Stimulated activated naive CD4-positive, alpha-beta T cell treated with Interleukin-2 at 50 U/mL for 16 hours (primary cell): Measurements from ENCODE around the gene TBX1.
A peak's percentile ranks its signal among the peaks of the same experiment; 100 is the strongest.
"Not testable (repeated sequence)": the region's sequence is repeated elsewhere in the genome, so short reads cannot be mapped to it uniquely, and the experiment has no call there.

ENCODE experiments used
- DNase-seq: peaks from one replicate; lab custom pipeline; 2025; lab: John Stamatoyannopoulos, UW

TBX1 gene

DNA sequence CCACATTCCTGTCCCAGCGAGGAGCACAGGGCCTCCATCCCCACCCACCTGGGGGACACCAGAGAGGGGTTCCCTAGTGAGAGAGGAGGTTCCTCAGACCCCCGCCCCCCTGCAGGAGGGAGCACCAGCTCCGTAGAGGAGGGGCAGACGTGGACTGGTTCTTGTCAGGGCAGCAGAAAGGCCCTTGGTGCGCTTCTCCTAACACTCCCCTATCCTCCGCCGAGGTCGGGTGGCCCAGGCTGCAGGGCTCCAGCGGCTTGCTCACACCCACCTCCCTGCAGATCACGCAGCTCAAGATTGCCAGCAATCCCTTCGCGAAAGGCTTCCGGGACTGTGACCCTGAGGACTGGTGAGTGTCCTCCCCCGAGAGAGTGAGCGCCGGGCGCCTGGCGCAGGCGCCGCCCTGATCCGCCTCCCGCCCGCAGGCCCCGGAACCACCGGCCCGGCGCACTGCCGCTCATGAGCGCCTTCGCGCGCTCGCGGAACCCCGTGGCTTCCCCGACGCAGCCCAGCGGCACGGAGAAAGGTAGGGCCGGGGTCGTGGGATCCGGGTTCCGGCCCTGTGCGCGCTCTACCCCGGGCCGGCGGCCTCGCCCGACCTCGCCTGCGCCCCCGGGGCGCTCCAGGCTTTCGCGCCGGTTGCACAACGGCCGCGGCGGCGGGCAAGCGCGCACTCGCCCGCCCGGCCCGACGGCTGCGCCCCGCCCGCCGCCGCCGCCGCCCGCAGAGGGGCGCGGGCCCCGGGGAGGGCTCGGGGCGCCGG, 5.1 kb downstream of the TBX1 start:
- no peak for DNase-seq

DNA sequence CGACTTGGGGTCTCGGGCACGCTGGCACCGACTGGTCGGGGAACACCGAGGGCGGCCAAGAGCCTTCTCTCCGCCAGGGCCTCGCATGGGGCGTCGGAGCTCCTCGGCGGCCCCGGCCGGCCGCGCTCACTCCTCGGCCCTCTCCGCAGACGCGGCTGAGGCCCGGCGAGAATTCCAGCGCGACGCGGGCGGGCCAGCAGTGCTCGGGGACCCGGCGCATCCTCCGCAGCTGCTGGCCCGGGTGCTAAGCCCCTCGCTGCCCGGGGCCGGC, 5.6 kb downstream of the TBX1 start:
- no peak for DNase-seq

DNA sequence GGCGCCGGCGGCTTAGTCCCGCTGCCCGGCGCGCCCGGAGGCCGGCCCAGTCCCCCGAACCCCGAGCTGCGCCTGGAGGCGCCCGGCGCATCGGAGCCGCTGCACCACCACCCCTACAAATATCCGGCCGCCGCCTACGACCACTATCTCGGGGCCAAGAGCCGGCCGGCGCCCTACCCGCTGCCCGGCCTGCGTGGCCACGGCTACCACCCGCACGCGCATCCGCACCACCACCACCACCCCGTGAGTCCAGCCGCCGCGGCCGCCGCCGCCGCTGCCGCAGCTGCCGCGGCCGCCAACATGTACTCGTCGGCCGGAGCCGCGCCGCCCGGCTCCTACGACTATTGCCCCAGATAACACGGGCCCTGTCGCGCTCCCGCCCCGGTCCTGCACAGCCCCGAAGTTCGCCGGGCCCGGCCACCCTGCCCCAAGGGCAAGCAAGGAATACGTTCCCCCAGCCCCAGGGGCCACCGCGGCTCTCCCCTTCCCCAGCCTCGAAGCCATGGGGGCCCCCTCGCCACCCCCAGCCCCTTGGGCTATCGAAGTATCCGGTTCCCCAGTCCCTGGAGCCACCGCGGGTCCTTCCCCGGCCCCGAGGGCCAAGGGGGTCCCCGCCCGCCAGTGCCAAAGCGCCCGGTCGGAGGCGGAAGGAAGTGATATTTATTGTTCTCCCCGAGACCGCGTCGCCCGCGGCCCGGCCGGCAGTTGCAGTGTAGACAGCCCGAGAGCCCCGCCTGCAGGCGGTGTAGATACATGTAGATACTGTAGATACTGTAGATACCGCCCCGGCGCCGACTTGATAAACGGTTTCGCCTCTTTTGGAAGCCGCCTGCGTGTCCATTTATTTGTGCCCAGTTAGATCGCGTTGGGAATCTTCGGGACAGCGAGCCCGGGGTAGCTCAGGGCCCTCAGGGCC, 6.2 kb downstream of the TBX1 start:
- peak; percentile 12 for DNase-seq

DNA sequence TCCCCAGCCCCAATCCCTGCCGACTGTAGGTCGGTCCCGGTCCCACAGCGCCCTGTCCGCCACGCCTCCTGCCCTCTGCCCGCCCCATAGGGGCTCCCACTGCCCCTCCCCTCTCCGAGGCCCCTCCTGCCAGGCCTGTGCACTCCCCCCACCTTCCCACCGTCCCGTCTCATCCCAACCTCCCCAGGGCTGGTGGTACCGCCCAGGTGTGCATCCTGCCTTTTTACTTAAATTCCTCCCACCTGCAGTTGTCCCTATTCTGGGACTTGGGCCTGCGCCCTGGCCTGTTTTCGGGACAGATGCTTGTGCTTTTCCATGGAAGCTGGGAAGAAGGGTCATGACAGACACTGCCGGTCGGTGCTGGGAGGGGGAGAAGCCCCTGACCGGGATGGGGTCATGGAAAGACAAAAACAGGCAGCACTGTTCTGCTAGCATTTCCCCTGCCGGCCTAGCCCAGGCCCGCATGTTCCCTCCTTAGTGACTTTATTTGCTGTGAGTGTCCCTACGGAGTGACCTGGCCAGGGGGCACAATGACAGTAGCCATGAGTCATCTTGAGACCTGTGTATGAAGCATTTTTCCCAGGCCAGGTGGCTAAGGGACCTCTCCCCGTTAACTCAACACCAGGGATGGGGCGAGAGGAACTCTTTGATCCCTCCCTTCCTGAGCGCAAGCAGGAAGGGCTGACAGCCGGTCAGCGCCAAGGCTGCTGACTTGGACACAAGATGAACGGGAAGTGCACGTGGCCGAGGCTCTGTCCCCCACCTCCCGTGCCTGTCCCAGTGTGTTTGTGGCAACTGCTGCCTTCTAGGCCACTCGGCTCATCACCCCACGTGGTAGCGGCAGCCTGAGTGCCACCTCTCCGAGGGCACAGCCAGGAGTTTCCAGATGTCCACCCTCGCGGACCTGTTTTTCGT, 7.1 kb downstream of the TBX1 start:
- no peak for DNase-seq

DNA sequence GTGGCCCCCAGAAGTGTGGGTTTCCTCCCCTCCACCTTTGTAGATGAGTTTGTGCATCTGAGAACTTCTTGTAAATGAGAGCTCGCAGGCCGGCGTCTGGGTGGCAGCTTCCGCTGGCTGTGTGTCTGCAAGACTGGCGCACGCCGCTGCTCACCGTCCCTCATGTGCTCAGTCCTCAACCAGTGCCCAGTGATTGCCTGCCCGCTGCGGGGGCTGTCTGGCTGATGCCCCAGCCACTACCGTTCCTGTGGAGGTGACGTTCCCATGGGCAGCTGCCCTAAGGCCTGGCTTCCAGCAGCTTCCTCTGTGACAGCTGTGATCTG, 8.8 kb downstream of the TBX1 start:
- no peak for DNase-seq

DNA sequence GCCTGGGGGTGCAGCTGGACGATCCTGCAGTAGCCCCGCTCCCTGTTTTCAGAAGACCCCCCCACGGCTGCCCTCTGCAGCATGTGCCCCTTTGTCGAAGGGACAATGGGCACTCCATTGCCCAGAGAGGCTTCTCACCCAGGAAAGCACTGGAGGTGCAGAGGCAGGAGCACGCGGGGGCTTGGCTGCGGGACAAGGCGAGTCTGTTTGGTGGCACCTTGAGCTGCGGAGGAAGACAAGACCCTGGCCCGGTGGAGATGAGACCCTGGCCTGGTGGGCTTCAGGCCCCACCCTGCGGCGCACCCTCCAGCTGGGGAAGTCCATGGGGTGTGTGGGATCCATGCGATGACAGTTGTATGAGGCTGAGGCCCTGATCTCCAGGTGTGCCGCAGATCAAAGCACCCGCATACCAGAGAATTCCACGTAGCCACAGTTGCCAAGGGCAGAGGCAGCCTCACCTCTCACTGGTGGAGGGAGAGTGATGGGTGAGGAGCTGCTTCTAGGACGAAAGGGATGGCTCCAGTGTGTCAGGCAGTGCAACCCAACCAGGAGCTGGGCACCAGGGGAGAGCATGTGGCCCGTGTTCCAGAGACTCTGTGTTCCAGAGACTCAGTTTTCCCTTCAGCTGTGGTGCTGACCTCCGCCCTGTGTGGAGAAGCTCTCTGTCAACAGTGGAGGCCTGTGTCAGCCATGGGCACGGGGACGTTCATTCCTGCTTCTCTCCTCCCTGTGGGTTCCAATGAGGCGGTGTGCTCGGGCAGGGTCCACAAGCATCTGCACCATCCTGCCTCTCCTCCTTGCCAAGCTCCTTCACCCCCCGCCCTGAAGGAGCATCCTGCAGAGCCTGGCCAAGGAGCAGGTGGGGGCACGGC, 10.0 kb downstream of the TBX1 start:
- DNase-seq: no peak

DNA sequence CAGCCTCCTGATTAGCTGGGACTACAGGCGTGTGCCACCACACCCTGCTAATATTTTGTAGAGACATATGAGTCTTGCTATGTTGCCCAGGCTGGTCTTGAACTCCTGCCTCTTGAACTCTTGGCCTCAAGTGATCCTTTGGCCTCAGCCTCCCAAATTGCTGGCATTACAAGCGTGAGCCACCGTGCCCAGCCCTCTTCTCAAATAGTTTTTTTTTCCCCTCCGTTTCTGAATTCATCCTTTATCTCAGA, 11.8 kb downstream of the TBX1 start:
- no peak for DNase-seq

DNA sequence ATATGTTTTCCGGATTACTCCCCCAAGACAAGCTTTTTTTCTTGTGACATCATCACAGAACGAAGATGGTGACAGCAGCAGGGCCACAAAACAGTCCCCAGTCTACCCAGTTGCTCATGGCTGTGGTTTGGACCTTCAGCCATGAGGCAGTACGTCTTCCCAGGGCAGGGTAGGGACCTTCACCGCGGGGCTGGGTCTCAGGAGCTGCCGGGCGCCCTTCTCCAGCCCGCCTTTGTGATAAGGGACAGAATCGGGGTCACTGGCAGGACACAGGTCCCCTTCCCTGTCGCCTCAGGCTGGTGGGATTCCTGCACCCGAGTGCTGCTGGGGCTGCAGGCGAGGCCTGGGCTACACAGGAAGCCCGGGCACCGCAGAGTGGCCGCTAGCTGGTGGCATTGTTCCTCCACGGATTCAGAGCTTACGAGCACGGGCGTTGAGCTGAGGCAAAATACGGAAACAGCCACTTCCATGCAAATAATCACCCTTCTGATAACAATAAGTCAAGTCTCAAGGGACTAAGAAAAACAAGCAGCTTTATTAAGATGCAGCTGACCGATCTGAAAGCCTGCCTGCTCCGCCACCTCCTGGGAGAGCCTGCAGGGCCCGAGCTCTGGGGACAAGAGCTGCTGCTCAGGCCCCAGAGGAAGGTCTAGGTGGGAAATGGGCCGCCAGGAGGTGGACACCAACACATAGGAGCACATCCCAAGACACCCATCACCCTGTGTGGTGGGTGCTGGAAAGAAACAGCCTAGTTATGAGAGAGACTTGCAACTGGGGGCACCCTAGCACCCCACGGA, 12.3 kb downstream of the TBX1 start:
- no peak for DNase-seq

DNA sequence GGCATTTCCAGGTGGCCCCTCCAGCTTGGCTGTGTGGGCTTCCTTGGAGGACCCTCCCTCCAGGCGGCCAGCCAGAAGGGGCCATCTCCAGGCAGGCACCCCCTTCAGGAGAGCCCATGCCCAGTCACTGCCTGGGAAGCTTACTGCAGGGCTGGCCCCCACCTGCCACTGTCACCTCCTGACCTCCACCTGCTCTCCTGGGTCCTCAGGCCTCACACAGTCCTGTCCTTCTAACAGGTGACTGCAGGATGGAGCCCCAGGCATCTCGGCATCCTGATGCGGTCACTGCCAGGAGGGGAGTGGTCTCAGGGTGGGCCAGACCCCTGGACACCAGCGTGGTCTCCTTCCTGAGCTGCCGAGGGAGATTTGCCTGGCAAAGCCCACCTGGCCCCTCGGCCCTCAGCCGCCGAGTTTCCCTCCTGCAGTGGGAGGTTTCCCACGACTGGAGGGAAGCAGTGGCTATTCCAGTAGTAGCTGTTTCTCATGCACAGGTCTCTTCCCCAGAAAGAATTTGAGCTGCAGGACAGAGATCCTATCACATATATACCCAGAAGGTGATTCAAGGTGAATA, 13.0 kb downstream of the TBX1 start:
- DNase-seq: no peak

DNA sequence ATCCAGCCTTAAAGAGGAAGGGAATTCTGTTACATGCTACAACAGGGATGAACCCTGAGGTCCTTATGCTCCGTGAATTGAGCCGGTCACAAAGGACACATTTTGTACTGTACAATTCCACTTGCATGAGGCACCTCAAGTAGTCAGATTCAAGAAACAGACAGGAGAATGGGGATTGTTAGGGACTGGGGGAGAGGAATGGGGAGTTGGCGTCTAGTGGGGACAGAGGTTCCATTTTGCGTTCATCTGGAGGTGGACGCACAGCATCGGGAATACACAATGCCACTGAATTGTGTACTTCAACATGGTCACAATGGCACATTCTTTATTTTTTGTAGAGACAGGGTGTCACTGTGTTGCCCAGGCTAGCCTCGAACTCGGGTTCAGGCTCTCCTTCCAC, 14.1 kb downstream of the TBX1 start:
- DNase-seq: no peak

DNA sequence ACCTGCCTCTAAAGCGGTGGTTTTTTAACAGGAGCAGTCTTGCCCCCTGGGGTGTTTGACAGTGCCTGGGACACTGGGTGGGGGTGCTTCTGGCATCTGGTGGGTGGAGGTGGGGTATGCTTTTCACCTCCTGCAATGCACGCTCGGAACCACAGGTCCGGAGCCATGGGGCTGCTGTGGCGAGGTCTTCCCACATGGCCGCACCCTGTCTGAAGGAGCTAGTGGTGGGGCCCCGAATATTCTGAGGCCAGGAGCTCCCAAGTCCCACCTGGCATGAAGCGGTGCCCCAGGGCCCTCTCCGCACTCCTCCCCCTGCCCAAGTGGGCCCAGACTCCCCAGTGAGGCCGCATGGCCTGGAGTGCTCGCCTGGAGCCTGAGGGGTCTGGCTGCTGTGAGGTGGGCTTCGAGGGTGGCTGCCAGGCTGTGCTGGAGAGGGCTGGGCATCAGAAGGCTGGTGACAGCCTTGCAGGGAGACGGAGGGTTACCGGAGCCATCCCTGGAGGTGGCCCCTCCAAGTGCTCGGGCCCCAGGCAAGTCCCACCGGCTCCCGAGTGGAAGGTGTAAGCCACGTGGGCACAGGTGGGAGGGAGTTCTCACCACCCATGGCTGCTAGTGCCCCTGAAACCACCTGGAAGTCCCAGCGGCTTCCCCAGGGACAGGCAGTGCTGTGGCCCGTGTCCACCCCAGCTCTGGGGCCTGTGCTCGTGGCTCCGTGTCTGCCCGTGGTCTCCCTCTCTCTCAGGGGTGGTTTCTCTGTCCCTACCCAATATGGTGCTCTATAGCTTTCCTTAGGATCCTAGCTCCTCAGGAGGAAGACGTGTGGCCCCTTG, 15.1 kb downstream of the TBX1 start:
- DNase-seq: no peak

DNA sequence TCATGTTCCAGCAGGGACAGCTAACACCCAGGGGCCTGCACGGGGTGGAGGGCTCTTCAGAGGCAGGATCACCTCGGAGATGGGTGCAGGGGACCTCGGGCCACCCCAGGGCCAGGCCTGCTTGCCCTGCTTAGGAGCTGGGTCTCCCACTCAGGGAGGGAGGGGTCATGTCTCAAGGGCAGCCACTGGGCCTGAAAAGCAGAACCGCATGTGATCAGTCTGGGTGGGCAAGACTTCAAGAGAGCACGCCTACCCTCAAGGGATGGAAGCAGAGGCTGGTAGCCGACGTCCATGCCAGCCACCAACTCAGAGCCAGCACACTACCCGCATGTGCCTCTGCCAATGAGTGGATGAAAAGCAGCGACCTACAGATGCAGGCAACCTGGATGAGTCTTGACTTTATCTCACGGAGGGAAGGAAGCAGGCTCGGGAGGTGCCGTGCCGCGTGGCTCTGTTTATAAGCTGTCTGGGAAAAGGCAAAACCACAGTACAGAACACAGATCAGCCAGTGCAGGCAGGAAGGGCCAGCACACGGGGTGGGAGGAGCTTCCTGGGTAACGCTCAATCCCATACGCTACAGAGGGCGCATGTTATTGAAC, 16.0 kb downstream of the TBX1 start:
- DNase-seq: no peak

DNA sequence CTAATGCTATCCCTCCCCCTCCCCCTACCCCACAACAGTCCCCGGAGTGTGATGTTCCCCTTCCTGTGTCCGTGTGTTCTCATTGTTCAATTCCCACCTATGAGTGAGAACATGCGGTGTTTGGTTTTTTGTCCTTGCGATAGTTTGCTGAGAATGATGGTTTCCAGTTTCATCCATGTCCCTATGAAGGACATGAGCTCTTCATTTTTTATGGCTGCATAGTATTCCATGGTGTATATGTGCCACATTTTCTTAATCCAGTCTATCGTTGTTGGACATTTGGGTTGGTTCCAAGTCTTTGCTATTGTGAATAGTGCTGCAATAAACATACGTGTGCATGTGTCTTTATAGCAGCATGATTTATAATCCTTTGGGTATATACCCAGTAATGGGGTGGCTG, 16.6 kb downstream of the TBX1 start:
- not testable (repeated sequence) for DNase-seq

DNA sequence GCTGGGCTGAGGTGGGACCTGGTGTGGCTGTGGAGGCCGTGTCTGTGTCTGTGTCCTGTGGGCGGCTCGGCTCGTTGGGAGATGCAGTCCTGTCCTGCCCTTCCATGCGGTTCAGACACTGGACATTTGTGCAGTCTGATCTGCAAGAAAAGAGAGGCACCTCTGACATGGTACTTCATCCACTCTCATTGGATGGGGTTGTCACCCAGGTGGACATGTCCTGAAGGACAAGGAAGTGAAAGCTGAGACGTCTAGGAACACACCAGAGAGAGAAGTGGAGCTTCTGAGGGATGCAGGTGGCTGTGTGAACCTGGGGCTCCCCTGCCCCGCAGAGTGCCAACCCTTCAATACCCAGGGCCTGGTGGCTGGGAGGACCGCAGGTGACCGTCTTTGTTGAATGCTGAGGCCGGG, 18.4 kb downstream of the TBX1 start:
- no peak for DNase-seq

DNA sequence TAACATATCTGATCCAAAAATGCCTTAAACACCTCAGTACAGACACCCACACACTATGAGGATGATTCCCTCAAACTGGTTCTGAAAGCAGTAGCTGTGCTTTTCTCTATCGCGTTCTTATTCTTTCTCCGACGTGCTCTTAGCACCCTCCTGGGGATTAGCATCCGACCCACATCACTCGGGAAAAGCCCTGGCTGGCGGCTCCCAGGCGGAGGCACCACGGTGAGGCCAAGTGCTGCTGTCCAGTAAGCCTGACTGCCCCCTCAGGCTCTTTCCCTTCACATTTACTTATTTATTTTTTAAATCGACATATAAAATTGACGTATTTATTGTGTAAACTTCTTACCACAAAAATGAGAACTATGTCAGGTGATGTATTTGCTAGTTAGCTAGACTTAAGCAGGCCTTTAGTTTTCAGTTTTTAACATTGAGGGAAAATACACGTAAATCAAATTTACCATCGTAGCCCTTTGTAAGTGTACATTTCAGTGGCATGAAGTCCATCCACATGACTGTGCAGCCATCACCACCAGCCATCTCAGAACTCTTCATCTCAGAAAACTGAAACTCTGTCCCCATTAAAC, 19.2 kb downstream of the TBX1 start:
- no peak for DNase-seq

DNA sequence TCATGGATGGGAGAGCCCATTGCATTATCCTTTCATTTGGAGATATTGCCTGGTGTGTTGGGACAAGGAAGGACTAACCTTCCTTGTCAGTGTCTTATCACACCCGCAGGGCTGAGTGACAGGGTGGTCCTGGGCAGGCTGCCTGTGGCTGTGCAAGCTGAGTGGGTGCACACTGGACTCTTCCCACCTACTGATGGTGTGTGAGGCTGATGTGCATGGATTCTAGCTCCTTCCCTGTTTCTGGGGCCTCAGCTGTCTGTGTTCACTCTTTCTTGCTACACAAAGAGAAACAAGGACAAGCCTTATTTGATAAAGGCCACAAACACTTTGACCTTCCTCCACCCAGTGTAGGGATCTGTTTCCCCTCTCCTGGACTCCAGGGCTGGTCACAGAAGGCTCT, 22.0 kb downstream of the TBX1 start:
- no peak for DNase-seq

DNA sequence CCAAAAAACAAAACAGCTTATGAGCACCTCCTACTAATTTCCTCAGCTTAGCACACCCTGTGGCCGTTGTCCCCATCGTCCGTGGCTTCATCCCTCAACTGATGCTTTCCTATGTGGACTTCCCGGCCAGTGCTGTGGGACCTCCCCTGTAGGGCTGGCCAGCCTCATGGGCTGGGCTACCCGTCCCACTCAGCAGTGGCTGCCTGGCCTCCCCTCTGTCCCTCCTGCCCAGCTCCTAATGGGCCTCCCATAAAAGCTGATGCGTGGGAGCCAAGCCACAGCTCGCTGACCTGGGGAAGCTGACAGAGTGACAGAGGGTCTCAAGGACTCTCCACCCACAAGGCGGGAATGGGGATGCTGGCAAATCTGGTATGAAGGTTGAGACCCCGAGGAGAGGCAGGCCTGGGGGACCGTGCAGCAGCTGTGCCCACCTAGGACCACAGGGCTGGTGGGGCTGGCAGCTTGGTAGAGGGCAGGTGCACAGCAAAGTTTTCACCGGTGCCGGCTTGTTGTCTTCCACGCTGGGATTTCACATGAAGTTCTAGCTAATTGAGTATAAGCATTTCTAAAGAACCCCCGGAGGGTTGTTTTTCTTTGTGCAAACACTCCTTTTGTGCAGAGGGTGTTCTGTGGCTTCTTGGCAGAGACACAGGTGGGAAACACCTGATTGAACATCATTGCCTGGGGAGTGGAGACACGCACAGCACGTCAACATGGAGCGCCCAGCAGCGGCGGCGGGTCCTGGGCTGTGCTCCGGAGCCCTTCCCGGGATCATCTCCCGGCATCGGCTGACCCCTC, 23.2 kb downstream of the TBX1 start:
- no peak for DNase-seq
